Prostate gland (tissue), 2 donors: Measurements from ENCODE around the gene DHX35. TPM values are rescaled to one million over a fixed set of nuclear protein-coding genes. Genes with fewer than 3 reads are reported as not detected.

Source experiments
- DNase-seq: peaks from one replicate; pipeline ENCODE4 v3.0.0-alpha.2; 2019; ENCODE audit warnings: low spot score
- H3K27ac ChIP-seq, 2 donors: fragments of 200-600 bp; sonication (generic); 2 replicates each; pipeline ENCODE4 v1.5.1; 2017 to 2019
- H3K27me3 ChIP-seq: fragments of 200-600 bp; sonication (generic); replicated peaks from 2 replicates; pipeline ENCODE4 v1.5.1; 2019; ENCODE audit not compliant: insufficient read depth
- H3K36me3 ChIP-seq, 2 donors: fragments of 200-600 bp; sonication (generic); 1 replicate in 1 of 2; 2 replicates in 1 of 2; pipeline versions ENCODE4 v1.5.1 to v1.8.1; 2017 to 2019
- H3K4me1 ChIP-seq: fragments of 200-600 bp; sonication (generic); replicated peaks from 2 replicates; pipeline ENCODE4 v1.5.1; 2019
- H3K4me3 ChIP-seq, 2 donors: fragments of 200-600 bp; sonication (generic); 2 replicates each; pipeline ENCODE4 v1.5.1; 2017 to 2019
- H3K9me3 ChIP-seq: fragments of 200-600 bp; sonication (generic); 2 replicates; pipeline ENCODE4 v1.5.1; 2017
- CTCF ChIP-seq, 4 experiments: fragments of 200-600 bp in 2 of 4; fragments of 450-650 bp in 2 of 4; sonication (generic) in 2 of 4; IDR thresholded peaks; 1 replicate in 3 of 4; 2 replicates in 1 of 4; pipeline ENCODE4 v1.5.1; 2016 to 2019; ENCODE audit warnings: antibody characterized with exemption in 4 of 4, mild to moderate bottlenecking in 2 of 4, moderate library complexity in 2 of 4
- POLR2A ChIP-seq: fragments of 450-650 bp; IDR thresholded peaks from one replicate; pipeline ENCODE4 v1.6.1; 2016; ENCODE audit warnings: antibody characterized with exemption, mild to moderate bottlenecking
- POLR2AphosphoS5 ChIP-seq: sonication (generic); formaldehyde crosslinking; IDR thresholded peaks from one replicate; pipeline ENCODE4 v1.6.1; 2017; ENCODE audit warnings: antibody characterized with exemption
- WGBS: methylation state at CpG from one replicate; pipeline ENCODE4 v1.1.5; 2018; 5-methylcytosine and 5-hydroxymethylcytosine counted together
- intact Hi-C: fragments of 100-400 bp; cut with DNase I; formaldehyde crosslinking; loops from one replicate; pipeline ENCODE4 v1.14.2; 2022
- total RNA-seq, 2 donors: library from RNA; depleted of rRNA; stranded (reverse); fragments of >200 nt; gene quantifications; one replicate each; pipeline ENCODE4 v1.1.0, GENCODE V29; 2016

The DHX35 gene
- total RNA-seq, 2 donors from 2014 or later, result 12.8 to 15.6 TPM

- no peak for DNase-seq
- H3K27ac ChIP-seq, result no peak overlapping the region
- H3K36me3 ChIP-seq, result no peaks in the 10 kb centered on the region
- 63% methylated on average over 1 of the region's 1 CpG for WGBS
- intact Hi-C loops, result no loop called here
- H3K27me3 ChIP-seq, result no peaks in the 10 kb centered on the region
- TF ChIP-seq CTCF (IDR thresholded peaks at IDR 0.05) (no peak), POLR2A (no peak), POLR2AphosphoS5 (no peak)
- no peaks in the 10 kb centered on the region for H3K9me3 ChIP-seq
- H3K4me3 ChIP-seq, result no peak overlapping the region
- H3K4me1 ChIP-seq, result no peaks in the 10 kb centered on the region
Observed at GRCh38 chr20:39010496-39010895, 48.4 kb downstream of the DHX35 start.

- Histone ChIP-seq H3K27ac (no peak overlapping the region), H3K9me3 (no peaks in the 10 kb centered on the region), H3K27me3 (no peaks in the 10 kb centered on the region), H3K36me3 (no peaks in the 10 kb centered on the region), H3K4me1 (no peaks in the 10 kb centered on the region), H3K4me3 (no peak overlapping the region)
- DNase-seq, result no peak
- 87% methylated on average over 2 of the region's 2 CpGs for WGBS
- TF ChIP-seq POLR2AphosphoS5 (no peak), CTCF (IDR thresholded peaks at IDR 0.05) (no peak), POLR2A (no peak)
- intact Hi-C loops, result no loop called here
Observed at GRCh38 chr20:39013662-39014109, 51.5 kb downstream of the DHX35 start.

GRCh38 chr20:39016041-39016440 lies 53.9 kb downstream of the DHX35 start:
- Histone ChIP-seq H3K27me3 (no peaks in the 10 kb centered on the region), H3K9me3 (no peaks in the 10 kb centered on the region), H3K27ac (no peak overlapping the region), H3K36me3 (no peaks in the 10 kb centered on the region), H3K4me1 (no peaks in the 10 kb centered on the region), H3K4me3 (no peak overlapping the region)
- no peak for DNase-seq
- WGBS, result 91% methylated on average over 3 of the region's 3 CpGs
- intact Hi-C loops, result no loop called here
- TF ChIP-seq POLR2AphosphoS5 (no peak), CTCF (IDR thresholded peaks at IDR 0.05) (no peak), POLR2A (no peak)

GRCh38 chr20:39016506-39016905 lies 54.4 kb downstream of the DHX35 start:
- H3K27ac ChIP-seq, result no peak overlapping the region
- H3K9me3 ChIP-seq, result no peaks in the 10 kb centered on the region
- no peak for DNase-seq
- no peaks in the 10 kb centered on the region for H3K27me3 ChIP-seq
- intact Hi-C loops, result no loop called here
- no peaks in the 10 kb centered on the region for H3K4me1 ChIP-seq
- H3K36me3 ChIP-seq, result no peaks in the 10 kb centered on the region
- TF ChIP-seq CTCF (IDR thresholded peaks at IDR 0.05) (no peak), POLR2AphosphoS5 (no peak), POLR2A (no peak)
- WGBS, result 84% methylated on average over 2 of the region's 2 CpGs
- no peak overlapping the region for H3K4me3 ChIP-seq

- WGBS, result 71% methylated on average over 3 of the region's 3 CpGs
- Histone ChIP-seq H3K4me3 (no peak overlapping the region), H3K4me1 (no peaks in the 10 kb centered on the region), H3K27ac (no peak overlapping the region), H3K36me3 (no peaks in the 10 kb centered on the region), H3K27me3 (no peaks in the 10 kb centered on the region), H3K9me3 (no peaks in the 10 kb centered on the region)
- DNase-seq, result no peak
- no peak for TF ChIP-seq POLR2A
- TF ChIP-seq POLR2AphosphoS5, result no peak
- intact Hi-C loops, result no loop called here
Observed at GRCh38 chr20:39019027-39019426, 56.9 kb downstream of the DHX35 start.
